Endometrium (tissue), 2 donors: Measurements from ENCODE around the gene KLK14.

Experiments
- FAIRE-seq: peaks from 2 replicates; lab custom pipeline; 2012; peaks lifted over from hg19 to GRCh38; lab: Jason Lieb, UNC
- donor health status: control.
- donor health status: control.

Gene KLK14

GRCh38 chr19:51084505-51084904 is 1.8 kb upstream of the KLK14 start:
- FAIRE-seq, result no peak

- FAIRE-seq, result no peak
Observed at GRCh38 chr19:51083783-51084182, 1.1 kb upstream of the KLK14 start.

- FAIRE-seq, result no peak
Observed at GRCh38 chr19:51083181-51083580, 494 bp upstream of the KLK14 start.

GRCh38 chr19:51081476-51081875 is 1.2 kb downstream of the KLK14 start:
- no peak for FAIRE-seq

DNA sequence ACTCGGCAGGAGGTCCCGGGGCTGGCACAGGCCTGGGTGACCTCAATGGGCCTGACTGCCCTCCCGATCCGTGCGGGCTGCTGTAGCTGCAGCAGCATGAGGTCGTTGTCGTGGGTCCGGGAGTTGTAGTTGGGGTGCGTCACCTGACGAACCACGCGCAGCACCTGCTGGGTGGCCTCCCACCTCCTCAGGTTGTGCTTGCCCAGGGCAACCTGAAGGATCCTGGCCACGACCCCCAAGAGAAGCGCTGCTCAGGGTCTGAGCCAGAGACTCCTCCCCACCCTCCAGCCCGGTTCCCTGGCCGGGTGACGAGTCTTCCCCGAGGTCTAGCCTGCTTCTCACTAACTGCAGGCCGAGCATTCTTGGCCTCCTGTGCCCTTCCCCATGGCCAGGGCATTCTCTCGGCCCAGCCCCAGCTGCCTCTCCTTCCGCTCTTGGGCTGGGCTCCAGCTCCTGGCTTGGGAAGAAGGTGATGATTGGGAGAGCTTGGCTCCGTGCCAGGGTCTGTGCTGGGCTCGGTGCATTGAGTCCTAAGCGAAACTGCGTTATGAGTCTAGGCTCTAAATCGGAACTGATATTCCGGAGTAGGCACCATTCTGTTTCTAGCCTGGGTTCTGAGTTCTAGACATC is 3.1 kb downstream of the KLK14 start:
- no peak for FAIRE-seq

DNA sequence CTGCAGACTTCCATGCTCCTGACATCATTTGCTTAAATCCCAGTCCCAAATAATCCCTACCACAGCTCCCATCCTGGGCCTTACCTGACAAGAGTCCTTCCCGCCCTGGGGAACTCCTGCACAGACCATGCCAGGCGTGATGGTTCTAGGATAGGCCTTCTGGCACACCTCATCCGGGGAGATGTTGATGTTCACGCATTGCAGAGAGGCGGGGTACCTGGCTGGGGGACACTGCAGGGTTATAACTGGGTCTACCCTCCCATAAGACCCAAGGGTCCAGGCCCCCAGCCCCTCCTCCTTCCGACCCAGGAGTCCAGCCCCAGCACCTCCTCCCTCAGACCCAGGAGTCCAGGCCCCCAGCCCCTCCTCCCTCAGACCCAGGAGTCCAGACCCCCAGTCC is 4.0 kb downstream of the KLK14 start:
- FAIRE-seq, result no peak

GRCh38 chr19:51078104-51078503 is 4.6 kb downstream of the KLK14 start:
- FAIRE-seq, result no peak

GRCh38 chr19:51076631-51077213 is 6.0 kb downstream of the KLK14 start:
- FAIRE-seq, result no peak

- FAIRE-seq, result no peak
Observed at GRCh38 chr19:51075998-51076397, 6.7 kb downstream of the KLK14 start.

- no peak for FAIRE-seq
Observed at GRCh38 chr19:51071095-51071405, 11.6 kb downstream of the KLK14 start.

- FAIRE-seq, result no peak
Observed at GRCh38 chr19:51070334-51071094, 12.2 kb downstream of the KLK14 start.

DNA sequence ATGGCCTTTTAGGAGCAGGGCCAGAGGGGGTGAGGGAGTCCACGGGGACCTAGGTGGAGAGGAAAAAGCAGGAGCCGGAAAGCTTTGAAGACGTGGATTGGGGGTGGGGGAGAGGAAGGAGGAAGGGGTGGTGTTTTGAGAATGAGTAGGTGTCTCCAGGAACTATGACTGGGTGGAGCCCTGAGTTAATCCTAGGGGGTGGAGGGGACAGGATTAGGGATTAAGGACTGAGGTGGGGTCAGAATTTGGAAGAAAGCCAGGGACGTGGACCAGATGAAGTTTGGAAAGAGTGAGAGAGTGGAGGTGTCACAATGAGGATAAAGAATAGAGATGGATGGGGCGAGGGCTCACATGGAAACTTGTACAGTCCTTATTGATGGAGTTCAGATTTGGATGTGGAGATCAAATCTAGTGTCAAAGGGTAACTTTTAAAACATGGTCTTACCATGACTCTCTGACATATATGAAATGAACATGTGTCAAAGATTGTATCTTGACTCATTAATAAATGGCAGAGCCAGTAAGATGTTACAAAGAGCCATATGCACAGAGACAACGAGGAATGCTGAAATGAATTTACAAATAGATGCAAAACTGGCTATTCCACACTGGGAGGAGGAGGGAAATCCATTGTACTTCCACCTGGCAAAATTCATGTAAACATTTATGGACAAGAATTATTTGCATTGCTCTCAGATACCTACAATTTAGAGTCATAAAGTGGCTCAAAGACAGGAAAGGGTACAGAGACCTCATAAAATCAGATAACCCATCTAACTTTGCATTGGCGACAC is 16.1 kb downstream of the KLK14 start:
- no peak for FAIRE-seq

- FAIRE-seq, result no peak
Observed at GRCh38 chr19:51065221-51065960, 17.3 kb downstream of the KLK14 start.

DNA sequence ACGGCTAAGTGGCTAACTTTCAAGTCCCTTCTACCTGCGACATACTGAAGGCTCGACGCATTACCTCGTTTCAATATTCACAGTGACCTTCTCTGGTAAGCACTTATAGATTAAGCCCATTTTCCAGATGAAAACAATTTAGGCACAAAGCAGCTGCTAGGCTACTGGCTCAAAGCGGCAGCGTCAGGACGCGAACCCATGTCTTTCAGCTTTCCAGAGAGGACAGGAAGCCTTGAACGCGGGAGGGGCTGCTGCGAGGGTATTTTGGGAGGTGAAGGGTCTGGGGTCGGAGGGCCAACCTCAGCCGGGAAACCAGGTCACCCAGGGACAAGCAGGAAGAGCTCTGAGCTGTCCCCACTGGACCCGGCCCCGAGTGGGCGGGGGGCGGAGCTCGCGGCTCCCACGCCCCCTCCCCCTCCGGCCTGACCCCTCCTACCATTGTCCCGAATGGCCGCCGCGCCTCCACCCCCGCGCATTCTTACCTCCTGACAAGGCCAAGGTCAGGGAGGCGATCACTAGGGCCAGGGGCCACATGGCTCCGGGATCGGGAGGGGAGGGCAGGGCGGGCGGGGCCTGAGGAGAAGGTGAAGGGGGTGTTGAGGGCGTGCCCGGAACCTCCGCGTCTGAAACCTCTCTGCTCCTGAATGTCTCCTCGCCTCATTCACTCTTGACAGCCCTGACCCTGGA is 18.0 kb downstream of the KLK14 start, which contains the start of gene KLK13:
Gene KLK13 (minus strand): TSS at position 559 of the 687 bp plus-strand sequence. CDS start 25 bp downstream, at position 534.
- FAIRE-seq, result no peak

- FAIRE-seq, result no peak
Observed at GRCh38 chr19:51063664-51064063, 19.0 kb downstream of the KLK14 start.

DNA sequence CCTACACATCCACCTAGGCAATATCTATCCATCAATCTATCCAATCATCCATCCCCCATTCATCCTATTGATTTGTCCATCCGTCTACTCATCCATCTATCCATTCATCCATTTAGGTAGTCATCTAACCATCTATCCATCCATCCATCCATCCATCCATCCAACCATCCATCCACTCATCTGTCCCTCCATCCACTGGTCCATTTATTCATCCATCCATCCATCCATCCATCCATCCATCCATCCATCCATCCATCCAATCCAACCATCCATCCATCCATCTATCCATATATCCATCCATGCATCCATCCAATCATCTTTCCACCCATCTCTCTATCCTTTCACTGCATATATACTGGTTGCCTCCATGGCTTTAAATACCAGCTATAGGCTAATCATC is 21.7 kb downstream of the KLK14 start:
- no peak for FAIRE-seq

GRCh38 chr19:51060336-51060735 is 22.4 kb downstream of the KLK14 start:
- no peak for FAIRE-seq

- FAIRE-seq, result no peak
Observed at GRCh38 chr19:51059715-51060114, 23.0 kb downstream of the KLK14 start.

DNA sequence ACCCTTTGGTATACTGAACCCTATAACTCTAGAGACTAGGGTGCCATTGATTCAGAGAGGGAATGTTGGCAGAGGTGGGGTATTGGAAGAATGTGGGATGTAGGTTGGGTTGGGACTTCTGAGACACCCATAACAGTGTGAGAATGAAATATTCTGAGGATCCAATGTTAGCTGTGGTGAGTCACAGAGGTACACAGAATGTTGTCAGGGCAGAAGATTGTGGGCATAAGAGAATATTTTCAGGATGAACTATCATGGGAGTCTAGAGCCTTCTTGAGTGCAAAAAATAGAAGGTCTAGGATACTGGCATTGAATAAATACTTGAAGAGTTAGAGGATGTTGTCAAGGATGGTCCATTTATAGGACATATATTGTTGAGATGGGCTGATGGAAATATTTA is 26.8 kb downstream of the KLK14 start:
- no peak for FAIRE-seq

GRCh38 chr19:51047031-51047335 is 35.7 kb downstream of the KLK14 start:
- no peak for FAIRE-seq

DNA sequence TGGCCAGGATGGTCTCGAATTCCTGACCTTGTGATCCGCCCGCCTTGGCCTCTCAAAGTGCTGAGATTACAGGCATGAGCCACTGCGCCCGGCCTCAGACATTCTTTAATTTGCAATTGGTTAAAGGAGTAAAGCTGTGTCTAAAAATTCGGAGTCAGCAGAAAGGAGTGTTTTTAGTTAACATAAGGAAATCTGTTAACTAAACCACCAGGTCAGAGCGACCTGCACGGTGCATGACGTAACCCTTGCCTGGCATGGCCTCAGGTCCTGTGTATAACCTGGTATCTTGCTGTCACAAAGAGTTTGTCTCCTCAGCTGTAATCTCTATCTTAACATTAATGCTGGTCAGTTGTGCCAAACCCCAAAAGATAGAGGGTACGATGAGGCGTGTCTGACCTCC is 38.4 kb downstream of the KLK14 start:
- no peak for FAIRE-seq

DNA sequence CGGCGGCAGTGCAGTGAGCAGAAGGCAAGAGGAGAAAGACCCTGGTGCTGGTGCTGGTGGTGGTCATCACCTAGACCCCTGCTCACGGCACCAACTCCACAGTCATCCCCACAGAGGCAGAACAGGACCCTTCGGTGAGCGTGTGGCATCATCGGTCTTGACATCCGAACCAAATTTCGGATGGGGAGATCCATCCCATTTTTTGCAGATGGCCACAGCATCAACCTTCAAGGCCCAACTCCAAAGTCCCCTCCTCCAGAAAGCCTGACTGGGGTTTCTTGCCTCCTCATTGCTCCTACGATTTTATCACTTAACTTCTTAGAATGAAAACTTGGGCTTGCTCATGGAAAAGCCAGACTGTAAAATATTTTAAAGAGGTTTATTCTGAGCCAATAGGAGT is 39.2 kb downstream of the KLK14 start:
- no peak for FAIRE-seq
